ENCODE measurements around the gene TPSAB1.

- TF ChIP-seq, protein P1, sequence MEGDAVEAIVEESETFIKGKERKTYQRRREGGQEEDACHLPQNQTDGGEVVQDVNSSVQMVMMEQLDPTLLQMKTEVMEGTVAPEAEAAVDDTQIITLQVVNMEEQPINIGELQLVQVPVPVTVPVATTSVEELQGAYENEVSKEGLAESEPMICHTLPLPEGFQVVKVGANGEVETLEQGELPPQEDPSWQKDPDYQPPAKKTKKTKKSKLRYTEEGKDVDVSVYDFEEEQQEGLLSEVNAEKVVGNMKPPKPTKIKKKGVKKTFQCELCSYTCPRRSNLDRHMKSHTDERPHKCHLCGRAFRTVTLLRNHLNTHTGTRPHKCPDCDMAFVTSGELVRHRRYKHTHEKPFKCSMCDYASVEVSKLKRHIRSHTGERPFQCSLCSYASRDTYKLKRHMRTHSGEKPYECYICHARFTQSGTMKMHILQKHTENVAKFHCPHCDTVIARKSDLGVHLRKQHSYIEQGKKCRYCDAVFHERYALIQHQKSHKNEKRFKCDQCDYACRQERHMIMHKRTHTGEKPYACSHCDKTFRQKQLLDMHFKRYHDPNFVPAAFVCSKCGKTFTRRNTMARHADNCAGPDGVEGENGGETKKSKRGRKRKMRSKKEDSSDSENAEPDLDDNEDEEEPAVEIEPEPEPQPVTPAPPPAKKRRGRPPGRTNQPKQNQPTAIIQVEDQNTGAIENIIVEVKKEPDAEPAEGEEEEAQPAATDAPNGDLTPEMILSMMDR (IDR thresholded peaks at IDR 0.05): no peak
- TF ChIP-seq POLR2A (IDR thresholded peaks at IDR 0.05) (no peak), POLR2AphosphoS5 (IDR thresholded peaks at IDR 0.05) (no peak)
These were observed 39.6 kb downstream of the TPSAB1 start for GRCh38 chr16:1279945-1280589.

All from prostate gland (tissue), 2 donors.